GM12878 (cell line): ENCODE data around the gene HOXD11. TPM values are rescaled to one million over a fixed set of nuclear protein-coding genes. Genes with fewer than 3 reads are reported as not detected.

Experiments used
- ATAC-seq: fragments of 200-7000 bp; cut with Tn5 transposase; 3 replicates; pipeline ENCODE4 v1.9.1; 2020; ENCODE audit warnings: mild to moderate bottlenecking, moderate library complexity
- BruUV-seq: library from RNA; stranded (reverse); fragments of 400-500 nt; replicated peaks from 2 replicates; lab custom pipeline; 2021; lab: Mats Ljungman, UMichigan
- CTCF ChIA-PET: fragments of 300-600 bp; sonication (Branson Sonifier 250); formaldehyde crosslinking; extraction: SDS; loops from one replicate; lab custom pipeline; 2021; ENCODE audit warnings: inconsistent platforms; lab: Yijun Ruan, JAX
- POLR2A ChIA-PET: fragments of 350-600 bp; formaldehyde crosslinking; extraction: SDS; loops from one replicate; lab custom pipeline; 2021; ENCODE audit warnings: inconsistent platforms; lab: Charles Lee
- RAD21 ChIA-PET: fragments of 300-600 bp; sonication (Branson Sonifier 250); formaldehyde crosslinking; loops from one replicate; lab custom pipeline; 2023; ENCODE audit warnings: antibody characterized with exemption; ENCODE audit not compliant: unreplicated experiment; lab: Charles Lee
- SMC1A ChIA-PET: fragments of 300-600 bp; sonication (Branson Sonifier 250); formaldehyde crosslinking; loops from one replicate; lab custom pipeline; 2023; ENCODE audit not compliant: unreplicated experiment, uncharacterized antibody; lab: Charles Lee
- DNase-seq: peaks from one replicate; pipeline ENCODE4 v3.0.0-alpha.2; 2011; ENCODE audit warnings: low read depth, low spot score
- FAIRE-seq: peaks from 3 replicates; lab custom pipeline; 2011; peaks lifted over from hg19 to GRCh38; lab: Jason Lieb, UNC
- H2AFZ ChIP-seq: 2 replicates; pipeline ENCODE4 v1.6.0; 2011; ENCODE audit warnings: low read depth, low read length, control low read depth; ENCODE audit not compliant: control insufficient read depth
- H3K27ac ChIP-seq: 2 replicates; pipeline ENCODE4 v1.5.1; 2011; ENCODE audit warnings: control low read depth; ENCODE audit not compliant: control insufficient read depth, insufficient read depth
- H3K27me3 ChIP-seq, 2 experiments: replicated peaks in 1 of 2; 2 replicates each; pipeline versions ENCODE4 v1.6.0 to v1.6.1; 2011; ENCODE audit warnings: low read length in 1 of 2; ENCODE audit not compliant: control insufficient read depth in 2 of 2, insufficient read depth in 2 of 2
- H3K36me3 ChIP-seq, 2 experiments: 2 replicates each; pipeline ENCODE4 v1.5.1; 2011; ENCODE audit warnings: low read length in 1 of 2; ENCODE audit not compliant: control insufficient read depth in 2 of 2, insufficient read depth in 2 of 2
- H3K4me1 ChIP-seq: 2 replicates; pipeline ENCODE4 v1.6.1; 2011; ENCODE audit warnings: mild to moderate bottlenecking, low read length, moderate library complexity, mixed read lengths; ENCODE audit not compliant: control insufficient read depth, insufficient read depth
- H3K4me2 ChIP-seq: 2 replicates; pipeline ENCODE4 v1.6.0; 2011; ENCODE audit warnings: control low read depth; ENCODE audit not compliant: control insufficient read depth, insufficient read depth
- H3K4me3 ChIP-seq: fragments of 200-600 bp; sonication (generic); 2 replicates; pipeline ENCODE4 v1.5.1; 2016
- H3K79me2 ChIP-seq: 2 replicates; pipeline ENCODE4 v1.6.0; 2011; ENCODE audit warnings: low read length; ENCODE audit not compliant: control insufficient read depth, insufficient read depth
- H3K9ac ChIP-seq: 2 replicates; pipeline ENCODE4 v1.8.0; 2011; ENCODE audit warnings: low read length, control low read depth, mixed read lengths; ENCODE audit not compliant: control insufficient read depth, insufficient read depth
- H3K9me3 ChIP-seq: replicated peaks from 3 replicates; pipeline ENCODE4 v1.5.1; 2011; ENCODE audit warnings: mild to moderate bottlenecking, low read length; ENCODE audit not compliant: control insufficient read depth, insufficient read depth
- H4K20me1 ChIP-seq: 2 replicates; pipeline ENCODE4 v1.6.0; 2011; ENCODE audit not compliant: control insufficient read depth, insufficient read depth
- CREB1 ChIP-seq: IDR thresholded peaks from 2 replicates; pipeline ENCODE4 v1.6.1; 2012; ENCODE audit warnings: low read depth, mild to moderate bottlenecking, inconsistent platforms
- HCFC1 ChIP-seq: fragments of 150-350 bp; IDR thresholded peaks from 2 replicates; pipeline ENCODE4 v1.6.1; 2014; ENCODE audit warnings: low read length
- HDAC2 ChIP-seq: fragments of 200-600 bp; sonication (generic); IDR thresholded peaks from 2 replicates; pipeline ENCODE4 v1.6.1; 2017
- POU2F2 ChIP-seq: IDR thresholded peaks from 3 replicates; pipeline ENCODE4 v1.6.1; 2011; ENCODE audit warnings: low read depth, mild to moderate bottlenecking, low read length, borderline replicate concordance
- RB1 ChIP-seq: fragments of 450-650 bp; formaldehyde crosslinking; IDR thresholded peaks from 2 replicates; pipeline ENCODE4 v1.6.1; 2017; ENCODE audit warnings: mild to moderate bottlenecking, borderline replicate concordance
- SREBF1 ChIP-seq: IDR thresholded peaks from 2 replicates; pipeline ENCODE4 v1.6.1; 2012; ENCODE audit warnings: mild to moderate bottlenecking, low read length
- STAT3 ChIP-seq: IDR thresholded peaks from 2 replicates; pipeline ENCODE4 v1.6.1; 2011; ENCODE audit warnings: low read depth, low read length, improper control_type of control experiment
- TCF12 ChIP-seq: IDR thresholded peaks from 2 replicates; pipeline ENCODE4 v1.6.1; 2011; ENCODE audit warnings: low read depth, mild to moderate bottlenecking, low read length
- WGBS: methylation state at CpG from one replicate; pipeline ENCODE4 v1.1.6; 2016; ENCODE audit warnings: low lambda C conversion rate; ENCODE audit not compliant: insufficient replicate concordance, insufficient coverage; ENCODE audit errors: missing lambda C conversion rate; 5-methylcytosine and 5-hydroxymethylcytosine counted together
- in situ Hi-C: fragments of 300-500 bp; cut with MboI; formaldehyde crosslinking; loops from 9 replicates; pipeline ENCODE4 v1.14.3; 2018; ENCODE audit warnings: mixed read lengths
- intact Hi-C: fragments of 100-400 bp; cut with micrococcal nuclease; formaldehyde crosslinking; loops from one replicate; pipeline ENCODE4 v1.14.2; 2022; ENCODE audit not compliant: unreplicated experiment
- polyA plus RNA-seq, 11 experiments: library from polyadenylated mRNA; depleted of rRNA in 4 of 11; unstranded in 6 of 11; stranded (reverse) in 5 of 11; fragments of >200 nt; fragmentation: Nextera tagmentation in 4 of 11; fragmentation: Illumina TruSeq in 1 of 11; extraction: Ambion mirVana in 4 of 11; extraction: Trizol in 1 of 11; gene quantifications; 1 replicate in 1 of 11; 2 replicates in 10 of 11; pipeline versions ENCODE4 v1.2.1 to v1.2.3, GENCODE V29; 2011 to 2016; ENCODE audit warnings: inconsistent platforms in 2 of 11, missing spikeins in 2 of 11, low read depth in 1 of 11
- total RNA-seq, 4 experiments: library from RNA; depleted of rRNA in 3 of 4; stranded (reverse); fragments of >200 nt in 3 of 4; fragmentation: Illumina TruSeq in 1 of 4; extraction: Trizol in 1 of 4; gene quantifications; 2 replicates each; pipeline versions ENCODE4 v1.2.1 to v1.2.3, GENCODE V29; 2013 to 2021
- TF ChIP-seq, protein P1 (sequence below): fragments of 450-650 bp; formaldehyde crosslinking; IDR thresholded peaks from 2 replicates; pipeline ENCODE4 v1.4.0; 2022; ENCODE audit warnings: mild to moderate bottlenecking, moderate library complexity
- TF ChIP-seq, protein P2 (sequence below): fragments of 450-650 bp; IDR thresholded peaks from 2 replicates; pipeline ENCODE4 v1.6.1; 2017; ENCODE audit warnings: mild to moderate bottlenecking, moderate library complexity
- TF ChIP-seq, protein P3 (sequence below): IDR thresholded peaks from 2 replicates; pipeline ENCODE4 v1.6.1; 2011; ENCODE audit warnings: borderline replicate concordance, low read depth, mild to moderate bottlenecking, moderate library complexity, mixed read lengths, low read length; ENCODE audit not compliant: insufficient read depth; ENCODE audit errors: extremely low read length

HOXD11 gene
- total and polyA plus RNA-seq, 10 of the 15 experiments (the other 5 are each of a cell fraction or from before 2014, with no cell fraction given) = not detected

DNA sequence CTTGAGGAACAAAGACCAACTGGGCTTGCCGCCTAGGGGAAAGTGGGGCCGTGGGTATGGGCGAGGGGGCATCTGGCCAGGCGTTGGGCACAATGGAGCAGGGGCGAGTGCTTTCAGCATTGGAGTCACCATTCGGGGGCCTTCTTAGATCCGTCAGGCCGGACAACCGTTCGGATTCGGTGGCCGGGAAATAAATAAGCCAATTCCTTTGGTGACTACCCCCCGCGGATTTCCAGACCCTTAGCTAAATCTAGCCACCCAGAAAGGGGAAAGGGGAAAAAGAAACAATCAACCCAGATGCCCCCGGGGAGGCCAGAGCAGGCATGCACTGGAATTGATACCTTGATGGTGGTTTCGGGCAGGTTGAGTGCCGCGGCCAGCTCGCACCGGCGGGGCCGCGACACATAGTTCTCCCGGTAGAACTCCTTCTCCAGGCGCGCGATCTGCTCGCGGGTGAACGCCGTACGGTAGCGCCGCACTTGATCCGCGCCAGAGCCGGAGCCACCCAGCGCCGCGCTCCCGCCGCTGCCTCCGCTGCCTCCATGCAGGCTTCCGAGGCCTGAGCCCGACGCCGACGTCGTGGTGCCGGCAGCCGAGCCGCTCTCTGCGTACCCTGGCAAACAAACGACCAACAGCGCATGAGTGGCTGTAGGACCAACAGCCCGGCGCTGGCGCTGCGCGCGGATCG, 25.1 kb upstream of the HOXD11 start (continued):
- TF ChIP-seq SREBF1 (no peak), RB1 (no peak), CREB1 (no peak)

DNA sequence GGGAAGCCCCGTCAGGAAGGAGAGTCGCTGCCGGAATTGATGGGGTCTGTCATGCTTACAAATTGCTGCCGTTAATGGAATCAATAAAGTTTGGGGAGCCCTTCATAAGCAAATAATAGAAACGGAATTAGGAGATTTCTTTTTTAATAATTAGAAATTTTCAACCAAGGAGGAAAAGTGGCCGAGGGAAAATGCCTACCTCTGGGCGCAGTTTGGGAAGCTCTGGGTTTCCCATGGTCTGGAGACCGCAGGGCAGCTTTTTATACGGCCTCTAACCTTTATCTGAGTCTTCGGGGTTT, 24.6 kb upstream of the HOXD11 start:
- Histone ChIP-seq H3K36me3 (no peaks in the 10 kb centered on the region), H3K4me1 (no peaks in the 10 kb centered on the region), H3K27me3 (peaks cover 5 to 17% of the 10 kb centered on the region in 2 experiments), H2AFZ (no peak overlapping the region), H3K79me2 (no peaks in the 10 kb centered on the region), H3K4me3 (no peak overlapping the region), H4K20me1 (no peaks in the 10 kb centered on the region), H3K4me2 (no peak overlapping the region), H3K9me3 (peaks cover 20% of the 10 kb centered on the region; the same call in 2 of the 3 replicates), H3K9ac (no peak overlapping the region), H3K27ac (no peak overlapping the region)
- no TSS peak for BruUV-seq
- ChIA-PET RAD21 (no interaction called here), CTCF (no interaction called here), POLR2A (no interaction called here), SMC1A (no interaction called here)
- ATAC-seq (no peak), FAIRE-seq (no peak), DNase-seq (no peak)
- TF ChIP-seq, protein P1, sequence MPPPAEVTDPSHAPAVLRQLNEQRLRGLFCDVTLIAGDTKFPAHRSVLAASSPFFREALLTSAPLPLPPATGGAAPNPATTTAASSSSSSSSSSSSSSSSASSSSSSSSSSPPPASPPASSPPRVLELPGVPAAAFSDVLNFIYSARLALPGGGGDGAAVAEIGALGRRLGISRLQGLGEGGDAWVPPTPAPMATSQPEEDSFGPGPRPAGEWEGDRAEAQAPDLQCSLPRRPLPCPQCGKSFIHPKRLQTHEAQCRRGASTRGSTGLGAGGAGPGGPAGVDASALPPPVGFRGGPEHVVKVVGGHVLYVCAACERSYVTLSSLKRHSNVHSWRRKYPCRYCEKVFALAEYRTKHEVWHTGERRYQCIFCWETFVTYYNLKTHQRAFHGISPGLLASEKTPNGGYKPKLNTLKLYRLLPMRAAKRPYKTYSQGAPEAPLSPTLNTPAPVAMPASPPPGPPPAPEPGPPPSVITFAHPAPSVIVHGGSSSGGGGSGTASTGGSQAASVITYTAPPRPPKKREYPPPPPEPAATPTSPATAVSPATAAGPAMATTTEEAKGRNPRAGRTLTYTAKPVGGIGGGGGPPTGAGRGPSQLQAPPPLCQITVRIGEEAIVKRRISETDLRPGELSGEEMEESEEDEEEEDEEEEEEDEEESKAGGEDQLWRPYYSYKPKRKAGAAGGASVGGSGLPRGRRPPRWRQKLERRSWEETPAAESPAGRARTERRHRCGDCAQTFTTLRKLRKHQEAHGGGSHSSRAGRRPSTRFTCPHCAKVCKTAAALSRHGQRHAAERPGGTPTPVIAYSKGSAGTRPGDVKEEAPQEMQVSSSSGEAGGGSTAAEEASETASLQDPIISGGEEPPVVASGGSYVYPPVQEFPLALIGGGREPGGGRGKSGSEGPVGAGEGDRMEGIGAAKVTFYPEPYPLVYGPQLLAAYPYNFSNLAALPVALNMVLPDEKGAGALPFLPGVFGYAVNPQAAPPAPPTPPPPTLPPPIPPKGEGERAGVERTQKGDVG (CRISPR knock-in tag) = no peak
- TF ChIP-seq TCF12 (no peak), HCFC1 (no peak), POU2F2 (no peak), STAT3 (no peak), HDAC2 (no peak)
- TF ChIP-seq, protein P2, sequence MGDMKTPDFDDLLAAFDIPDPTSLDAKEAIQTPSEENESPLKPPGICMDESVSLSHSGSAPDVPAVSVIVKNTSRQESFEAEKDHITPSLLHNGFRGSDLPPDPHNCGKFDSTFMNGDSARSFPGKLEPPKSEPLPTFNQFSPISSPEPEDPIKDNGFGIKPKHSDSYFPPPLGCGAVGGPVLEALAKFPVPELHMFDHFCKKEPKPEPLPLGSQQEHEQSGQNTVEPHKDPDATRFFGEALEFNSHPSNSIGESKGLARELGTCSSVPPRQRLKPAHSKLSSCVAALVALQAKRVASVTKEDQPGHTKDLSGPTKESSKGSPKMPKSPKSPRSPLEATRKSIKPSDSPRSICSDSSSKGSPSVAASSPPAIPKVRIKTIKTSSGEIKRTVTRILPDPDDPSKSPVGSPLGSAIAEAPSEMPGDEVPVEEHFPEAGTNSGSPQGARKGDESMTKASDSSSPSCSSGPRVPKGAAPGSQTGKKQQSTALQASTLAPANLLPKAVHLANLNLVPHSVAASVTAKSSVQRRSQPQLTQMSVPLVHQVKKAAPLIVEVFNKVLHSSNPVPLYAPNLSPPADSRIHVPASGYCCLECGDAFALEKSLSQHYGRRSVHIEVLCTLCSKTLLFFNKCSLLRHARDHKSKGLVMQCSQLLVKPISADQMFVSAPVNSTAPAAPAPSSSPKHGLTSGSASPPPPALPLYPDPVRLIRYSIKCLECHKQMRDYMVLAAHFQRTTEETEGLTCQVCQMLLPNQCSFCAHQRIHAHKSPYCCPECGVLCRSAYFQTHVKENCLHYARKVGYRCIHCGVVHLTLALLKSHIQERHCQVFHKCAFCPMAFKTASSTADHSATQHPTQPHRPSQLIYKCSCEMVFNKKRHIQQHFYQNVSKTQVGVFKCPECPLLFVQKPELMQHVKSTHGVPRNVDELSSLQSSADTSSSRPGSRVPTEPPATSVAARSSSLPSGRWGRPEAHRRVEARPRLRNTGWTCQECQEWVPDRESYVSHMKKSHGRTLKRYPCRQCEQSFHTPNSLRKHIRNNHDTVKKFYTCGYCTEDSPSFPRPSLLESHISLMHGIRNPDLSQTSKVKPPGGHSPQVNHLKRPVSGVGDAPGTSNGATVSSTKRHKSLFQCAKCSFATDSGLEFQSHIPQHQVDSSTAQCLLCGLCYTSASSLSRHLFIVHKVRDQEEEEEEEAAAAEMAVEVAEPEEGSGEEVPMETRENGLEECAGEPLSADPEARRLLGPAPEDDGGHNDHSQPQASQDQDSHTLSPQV = no peak
- TF ChIP-seq, protein P3, sequence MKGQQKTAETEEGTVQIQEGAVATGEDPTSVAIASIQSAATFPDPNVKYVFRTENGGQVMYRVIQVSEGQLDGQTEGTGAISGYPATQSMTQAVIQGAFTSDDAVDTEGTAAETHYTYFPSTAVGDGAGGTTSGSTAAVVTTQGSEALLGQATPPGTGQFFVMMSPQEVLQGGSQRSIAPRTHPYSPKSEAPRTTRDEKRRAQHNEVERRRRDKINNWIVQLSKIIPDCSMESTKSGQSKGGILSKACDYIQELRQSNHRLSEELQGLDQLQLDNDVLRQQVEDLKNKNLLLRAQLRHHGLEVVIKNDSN = no peak
- 56% methylated on average over 10 of the region's 10 CpGs for WGBS
- in situ Hi-C loops (no loop called here), intact Hi-C loops (loop anchor here (10.0 kb wide), 1 partner anchor 198 kb away; no protein-coding TSS in a partner anchor)
